Measurements from ENCODE around the gene UBL4A. TPM values are rescaled to one million over a fixed set of nuclear protein-coding genes. Genes with fewer than 3 reads are reported as not detected.

The UBL4A gene
- total RNA-seq, 1 donor from 2014 or later: 34.0 TPM

GRCh38 chrX:154512879-154513553 lies 26.6 kb upstream of the UBL4A start:
- intact Hi-C loops (cut with DNase I): no loop called here
- Histone ChIP-seq H3K27me3 (ENCODE audit: low read depth) (no peaks in the 10 kb centered on the region), H3K4me3 (no peak overlapping the region), H3K27ac (no peak overlapping the region), H3K9me3 (no peaks in the 10 kb centered on the region), H3K4me1 (peaks cover 13% of the 10 kb centered on the region), H3K36me3 (no peaks in the 10 kb centered on the region)
- no peak for ATAC-seq
- no peak for DNase-seq
- no peak for TF ChIP-seq CTCF (IDR thresholded peaks at IDR 0.05)

GRCh38 chrX:154511761-154512160 lies 25.3 kb upstream of the UBL4A start:
- peaks cover 5% of the 10 kb centered on the region for H3K36me3 ChIP-seq
- no peak for DNase-seq
- intact Hi-C loops (cut with DNase I): no loop called here
- H3K27me3 ChIP-seq (ENCODE audit: low read depth): no peaks in the 10 kb centered on the region
- H3K9me3 ChIP-seq: no peaks in the 10 kb centered on the region
- peaks cover 5% of the 10 kb centered on the region for H3K4me1 ChIP-seq
- no peak for ATAC-seq
- H3K4me3 ChIP-seq: no peak overlapping the region
- H3K27ac ChIP-seq: no peak overlapping the region
- no peak for TF ChIP-seq CTCF (IDR thresholded peaks at IDR 0.05)

GRCh38 chrX:154509455-154509854 lies 23.0 kb upstream of the UBL4A start:
- Histone ChIP-seq H3K27me3 (ENCODE audit: low read depth) (no peaks in the 10 kb centered on the region), H3K27ac (no peak overlapping the region), H3K9me3 (no peaks in the 10 kb centered on the region), H3K4me1 (no peaks in the 10 kb centered on the region), H3K36me3 (peaks cover 17% of the 10 kb centered on the region), H3K4me3 (no peak overlapping the region)
- ATAC-seq: no peak
- TF ChIP-seq CTCF (IDR thresholded peaks at IDR 0.05): no peak
- intact Hi-C loops (cut with DNase I): no loop called here
- no peak for DNase-seq

- Histone ChIP-seq H3K9me3 (no peaks in the 10 kb centered on the region), H3K27ac (no peak overlapping the region), H3K36me3 (peaks cover 17% of the 10 kb centered on the region), H3K27me3 (ENCODE audit: low read depth) (no peaks in the 10 kb centered on the region), H3K4me1 (no peaks in the 10 kb centered on the region), H3K4me3 (no peak overlapping the region)
- ATAC-seq: no peak
- DNase-seq: no peak
- intact Hi-C loops (cut with DNase I): no loop called here
- no peak for TF ChIP-seq CTCF (IDR thresholded peaks at IDR 0.05)
Observed at GRCh38 chrX:154508384-154508745, 21.9 kb upstream of the UBL4A start.

- Histone ChIP-seq H3K4me3 (no peak overlapping the region), H3K27me3 (ENCODE audit: low read depth) (no peaks in the 10 kb centered on the region), H3K4me1 (no peaks in the 10 kb centered on the region), H3K36me3 (peaks cover 17% of the 10 kb centered on the region), H3K9me3 (no peaks in the 10 kb centered on the region), H3K27ac (no peak overlapping the region)
- no peak for ATAC-seq
- no peak for DNase-seq
- TF ChIP-seq CTCF (IDR thresholded peaks at IDR 0.05): no peak
- intact Hi-C loops (cut with DNase I): no loop called here
Observed at GRCh38 chrX:154507673-154508383, 21.4 kb upstream of the UBL4A start.
